CD14-positive monocyte (primary cell): ENCODE measurements around the gene TBXA2R. TPM values are rescaled to one million over a fixed set of nuclear protein-coding genes. Genes with fewer than 3 reads are reported as not detected.

Experiments
- DNase-seq, 3 donors: peaks; one replicate each; pipeline ENCODE4 v3.0.0-alpha.2; 2011 to 2022
- H2AFZ ChIP-seq: 2 replicates; pipeline ENCODE4 v1.6.0; 2012; ENCODE audit warnings: mild to moderate bottlenecking, low read depth, low read length, inconsistent platforms; ENCODE audit not compliant: insufficient read depth, poor library complexity, severe bottlenecking
- H3K27ac ChIP-seq, 2 donors: 1 replicate in 1 of 2; 2 replicates in 1 of 2; pipeline ENCODE4 v1.5.1; 2012 to 2013; ENCODE audit warnings: low read length in 2 of 2, control low read depth in 1 of 2, inconsistent platforms in 1 of 2, low read depth in 1 of 2, mild to moderate bottlenecking in 1 of 2
- H3K27me3 ChIP-seq, 2 donors: one replicate each; pipeline versions ENCODE4 v1.6.0 to v1.6.1; 2011 to 2013; ENCODE audit warnings: low read length in 2 of 2; ENCODE audit not compliant: control insufficient read depth in 2 of 2, insufficient read depth in 2 of 2
- H3K36me3 ChIP-seq, 2 donors: replicated peaks in 1 of 2; 1 replicate in 1 of 2; 2 replicates in 1 of 2; pipeline versions ENCODE4 v1.5.1 to v1.6.1; 2012 to 2013; ENCODE audit warnings: low read length in 2 of 2, control low read depth in 1 of 2, inconsistent platforms in 1 of 2, mild to moderate bottlenecking in 1 of 2; ENCODE audit not compliant: insufficient read depth in 2 of 2, control insufficient read depth in 1 of 2
- H3K4me1 ChIP-seq, 2 donors: 1 replicate in 1 of 2; 2 replicates in 1 of 2; pipeline versions ENCODE4 v1.5.1 to v1.6.1; 2012 to 2013; ENCODE audit warnings: low read length in 2 of 2, control low read depth in 1 of 2, inconsistent platforms in 1 of 2, mild to moderate bottlenecking in 1 of 2, moderate library complexity in 1 of 2; ENCODE audit not compliant: insufficient read depth in 2 of 2, control insufficient read depth in 1 of 2
- H3K4me2 ChIP-seq: replicated peaks from 2 replicates; pipeline ENCODE3; 2012; ENCODE audit warnings: low read length, moderate library complexity, mild to moderate bottlenecking; ENCODE audit not compliant: poor library complexity, severe bottlenecking; ENCODE audit errors: extremely low read depth
- H3K4me3 ChIP-seq, 3 experiments: fragments of 200-600 bp in 1 of 3; sonication (generic) in 1 of 3; replicated peaks in 1 of 3; 1 replicate in 2 of 3; 2 replicates in 1 of 3; pipeline ENCODE4 v1.5.1; 2011 to 2013; ENCODE audit warnings: low read length in 3 of 3, mild to moderate bottlenecking in 3 of 3, control low read depth in 2 of 3, low read depth in 2 of 3, inconsistent platforms in 1 of 3, moderate library complexity in 1 of 3
- H3K79me2 ChIP-seq: 2 replicates; pipeline ENCODE4 v1.6.0; 2012; ENCODE audit warnings: mild to moderate bottlenecking, control low read depth, inconsistent platforms, low read length, moderate library complexity; ENCODE audit not compliant: insufficient read depth
- H3K9ac ChIP-seq: 2 replicates; pipeline ENCODE4 v1.6.0; 2017; ENCODE audit warnings: low read length, mild to moderate bottlenecking; ENCODE audit not compliant: insufficient read depth, poor library complexity, severe bottlenecking
- H3K9me3 ChIP-seq, 2 donors: replicated peaks in 1 of 2; 1 replicate in 1 of 2; 2 replicates in 1 of 2; pipeline versions ENCODE4 v1.5.1 to v1.6.1; 2012 to 2013; ENCODE audit warnings: low read length in 2 of 2, control low read depth in 1 of 2; ENCODE audit not compliant: control insufficient read depth in 1 of 2, insufficient read depth in 1 of 2
- H4K20me1 ChIP-seq: 2 replicates; pipeline ENCODE4 v1.6.0; 2012; ENCODE audit warnings: mild to moderate bottlenecking, low read length, control low read depth, moderate library complexity; ENCODE audit not compliant: insufficient read depth
- H3K27ac Mint-ChIP-seq, 7 donors: one replicate each; pipeline ENCODE4 v1.8.0; 2020; ENCODE audit warnings: mild to moderate bottlenecking in 7 of 7, mixed read lengths in 7 of 7, moderate library complexity in 6 of 7, inconsistent platforms in 2 of 7
- H3K27me3 Mint-ChIP-seq, 3 donors: one replicate each; pipeline ENCODE4 v1.8.0; 2021 to 2022; ENCODE audit warnings: low read depth in 3 of 3, mild to moderate bottlenecking in 3 of 3, mixed read lengths in 3 of 3, moderate library complexity in 3 of 3, inconsistent platforms in 1 of 3
- H3K36me3 Mint-ChIP-seq, 2 donors: one replicate each; pipeline ENCODE4 v1.8.0; 2020; ENCODE audit warnings: mixed read lengths in 2 of 2, inconsistent platforms in 1 of 2, mild to moderate bottlenecking in 1 of 2
- H3K4me1 Mint-ChIP-seq: one replicate; pipeline ENCODE4 v1.8.0; 2020; ENCODE audit warnings: mild to moderate bottlenecking, mixed read lengths
- H3K4me3 Mint-ChIP-seq, 2 donors: one replicate each; pipeline ENCODE4 v1.8.0; 2020; ENCODE audit warnings: mild to moderate bottlenecking in 2 of 2, mixed read lengths in 2 of 2, moderate library complexity in 1 of 2
- H3K9me3 Mint-ChIP-seq, 7 donors: one replicate each; pipeline ENCODE4 v1.8.0; 2020 to 2022; ENCODE audit warnings: mixed read lengths in 7 of 7, mild to moderate bottlenecking in 6 of 7, moderate library complexity in 6 of 7, inconsistent platforms in 2 of 7
- WGBS: methylation state at CpG from one replicate; pipeline ENCODE4 v1.1.5; 2013; ENCODE audit warnings: missing lambda C conversion rate; ENCODE audit not compliant: insufficient coverage; 5-methylcytosine and 5-hydroxymethylcytosine counted together
- intact Hi-C, 2 donors: fragments of 100-400 bp; cut with micrococcal nuclease; formaldehyde crosslinking; loops; one replicate each; pipeline versions ENCODE4 v1.15.0 to v1.15.1; 2023
- polyA plus RNA-seq, 3 donors: library from polyadenylated mRNA; depleted of rRNA in 1 of 3; unstranded in 2 of 3; stranded (reverse) in 1 of 3; fragments of 300-500 nt in 2 of 3; fragments of >200 nt in 1 of 3; fragmentation: Illumina TruSeq in 2 of 3; gene quantifications; 1 replicate in 2 of 3; 2 replicates in 1 of 3; pipeline ENCODE4 v1.2.3, GENCODE V29; 2012 to 2021
- TF ChIP-seq, protein P1 (sequence below): fragments of 200-600 bp; IDR thresholded peaks from one replicate; pipeline ENCODE4 v1.8.0; 2022; ENCODE audit warnings: antibody characterized with exemption, mild to moderate bottlenecking

Gene TBXA2R
- polyA plus RNA-seq, 3 donors: 0.05 TPM; not detected in 2

DNA sequence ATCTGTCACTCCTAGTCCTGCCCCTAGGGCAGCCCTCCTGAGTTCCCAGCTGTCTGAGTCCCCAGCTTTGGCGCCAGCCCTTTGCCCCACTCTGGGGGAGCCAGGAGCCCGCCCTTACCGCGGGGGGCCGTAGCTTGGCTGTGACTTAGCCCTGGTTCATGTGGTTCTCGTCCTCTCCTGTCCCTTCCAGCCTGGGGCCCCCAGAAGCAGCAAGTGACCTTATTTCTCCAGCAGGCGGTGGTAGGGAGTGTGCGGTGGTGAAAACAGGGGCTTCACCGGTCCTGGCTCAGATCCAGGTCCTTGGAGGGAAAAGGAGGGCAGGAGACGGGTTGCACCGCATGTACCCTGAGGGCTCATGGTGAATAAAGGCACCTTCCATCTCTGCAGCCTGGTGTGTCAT, 13.5 kb downstream of the TBXA2R start:
- Histone ChIP-seq H3K79me2 (no peaks in the 10 kb centered on the region), H3K27ac (no peak overlapping the region), H3K27me3 (no peaks in the 10 kb centered on the region), H3K9ac (no peak overlapping the region), H4K20me1 (no peaks in the 10 kb centered on the region), H3K9me3 (peaks cover 5 to 12% of the 10 kb centered on the region in 2 donors), H2AFZ (no peak overlapping the region), H3K36me3 (no peaks in the 10 kb centered on the region), H3K4me3 (no peak overlapping the region), H3K4me2 (no peak overlapping the region), H3K4me1 (no peaks in the 10 kb centered on the region)
- DNase-seq: no peak
- intact Hi-C loops: no loop called here
- no peak overlapping the region for H3K4me3 Mint-ChIP-seq
- no peak overlapping the region for H3K27ac Mint-ChIP-seq
- peaks cover 5 to 18% (median 11%) of the 10 kb centered on the region in 7 donors for H3K9me3 Mint-ChIP-seq
- 72% methylated on average over 11 of the region's 11 CpGs for WGBS
- H3K4me1 Mint-ChIP-seq: no peaks in the 10 kb centered on the region
- H3K27me3 Mint-ChIP-seq: peaks cover 3 to 10% (median 6%) of the 10 kb centered on the region in 3 donors
- TF ChIP-seq, protein P1, sequence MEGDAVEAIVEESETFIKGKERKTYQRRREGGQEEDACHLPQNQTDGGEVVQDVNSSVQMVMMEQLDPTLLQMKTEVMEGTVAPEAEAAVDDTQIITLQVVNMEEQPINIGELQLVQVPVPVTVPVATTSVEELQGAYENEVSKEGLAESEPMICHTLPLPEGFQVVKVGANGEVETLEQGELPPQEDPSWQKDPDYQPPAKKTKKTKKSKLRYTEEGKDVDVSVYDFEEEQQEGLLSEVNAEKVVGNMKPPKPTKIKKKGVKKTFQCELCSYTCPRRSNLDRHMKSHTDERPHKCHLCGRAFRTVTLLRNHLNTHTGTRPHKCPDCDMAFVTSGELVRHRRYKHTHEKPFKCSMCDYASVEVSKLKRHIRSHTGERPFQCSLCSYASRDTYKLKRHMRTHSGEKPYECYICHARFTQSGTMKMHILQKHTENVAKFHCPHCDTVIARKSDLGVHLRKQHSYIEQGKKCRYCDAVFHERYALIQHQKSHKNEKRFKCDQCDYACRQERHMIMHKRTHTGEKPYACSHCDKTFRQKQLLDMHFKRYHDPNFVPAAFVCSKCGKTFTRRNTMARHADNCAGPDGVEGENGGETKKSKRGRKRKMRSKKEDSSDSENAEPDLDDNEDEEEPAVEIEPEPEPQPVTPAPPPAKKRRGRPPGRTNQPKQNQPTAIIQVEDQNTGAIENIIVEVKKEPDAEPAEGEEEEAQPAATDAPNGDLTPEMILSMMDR: no peak
- no peaks in the 10 kb centered on the region for H3K36me3 Mint-ChIP-seq

DNA sequence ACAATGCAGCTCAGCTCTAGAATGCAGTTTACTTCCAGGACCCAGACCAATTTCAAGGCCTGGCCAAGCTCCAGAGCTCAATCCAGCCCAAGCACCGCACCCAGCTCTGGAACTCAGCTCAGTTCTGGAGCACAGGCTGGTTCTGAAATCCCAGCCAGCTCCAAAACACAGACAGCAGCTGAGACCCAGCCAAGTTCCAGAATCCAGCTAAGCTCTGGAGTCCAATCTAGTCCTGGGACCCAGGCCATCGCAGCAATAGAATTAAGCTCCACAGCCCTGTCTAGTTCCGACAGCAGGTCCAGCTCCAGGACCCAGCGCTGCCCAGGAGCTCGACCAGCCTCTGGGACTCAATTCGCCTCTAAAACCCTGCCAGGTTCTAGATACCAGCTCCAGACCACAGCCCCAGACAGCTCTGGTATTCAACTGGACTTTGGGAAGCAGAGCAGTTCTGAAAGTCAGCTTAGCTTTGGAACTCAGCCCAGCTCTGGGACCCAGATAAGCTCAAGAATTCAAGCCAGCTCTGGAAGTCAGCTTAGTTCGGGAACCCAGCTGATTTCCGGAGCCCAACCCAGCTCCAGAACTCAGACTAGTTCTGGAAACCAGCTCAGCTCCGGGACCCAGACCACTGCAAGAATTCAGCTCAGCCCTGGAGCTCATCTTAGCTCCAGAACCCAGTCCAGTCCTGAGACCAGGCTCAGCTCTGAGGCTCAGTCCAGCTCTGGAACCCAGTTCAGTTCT, 14.6 kb downstream of the TBXA2R start:
- no peak overlapping the region for H3K27ac Mint-ChIP-seq
- no peak overlapping the region for H3K4me3 Mint-ChIP-seq
- H3K27me3 Mint-ChIP-seq: peaks cover 4 to 11% (median 6%) of the 10 kb centered on the region in 3 donors
- H3K27ac ChIP-seq: no peak overlapping the region
- intact Hi-C loops: no loop called here
- WGBS: 98% methylated on average over 9 of the region's 9 CpGs
- H4K20me1 ChIP-seq: no peaks in the 10 kb centered on the region
- no peak overlapping the region for H3K4me2 ChIP-seq
- H3K4me1 ChIP-seq: no peaks in the 10 kb centered on the region
- H3K27me3 ChIP-seq: no peaks in the 10 kb centered on the region
- peaks cover 5 to 18% (median 11%) of the 10 kb centered on the region in 7 donors for H3K9me3 Mint-ChIP-seq
- no peaks in the 10 kb centered on the region for H3K79me2 ChIP-seq
- H2AFZ ChIP-seq: no peak overlapping the region
- TF ChIP-seq, protein P1: no peak
- H3K9ac ChIP-seq: no peak overlapping the region
- no peaks in the 10 kb centered on the region for H3K36me3 Mint-ChIP-seq
- DNase-seq: no peak
- H3K4me1 Mint-ChIP-seq: no peaks in the 10 kb centered on the region
- H3K36me3 ChIP-seq: no peaks in the 10 kb centered on the region
- peaks cover 5 to 12% of the 10 kb centered on the region in 2 donors for H3K9me3 ChIP-seq
- H3K4me3 ChIP-seq: no peak overlapping the region
